ENCODE results near the gene TSHZ1.

DNA sequence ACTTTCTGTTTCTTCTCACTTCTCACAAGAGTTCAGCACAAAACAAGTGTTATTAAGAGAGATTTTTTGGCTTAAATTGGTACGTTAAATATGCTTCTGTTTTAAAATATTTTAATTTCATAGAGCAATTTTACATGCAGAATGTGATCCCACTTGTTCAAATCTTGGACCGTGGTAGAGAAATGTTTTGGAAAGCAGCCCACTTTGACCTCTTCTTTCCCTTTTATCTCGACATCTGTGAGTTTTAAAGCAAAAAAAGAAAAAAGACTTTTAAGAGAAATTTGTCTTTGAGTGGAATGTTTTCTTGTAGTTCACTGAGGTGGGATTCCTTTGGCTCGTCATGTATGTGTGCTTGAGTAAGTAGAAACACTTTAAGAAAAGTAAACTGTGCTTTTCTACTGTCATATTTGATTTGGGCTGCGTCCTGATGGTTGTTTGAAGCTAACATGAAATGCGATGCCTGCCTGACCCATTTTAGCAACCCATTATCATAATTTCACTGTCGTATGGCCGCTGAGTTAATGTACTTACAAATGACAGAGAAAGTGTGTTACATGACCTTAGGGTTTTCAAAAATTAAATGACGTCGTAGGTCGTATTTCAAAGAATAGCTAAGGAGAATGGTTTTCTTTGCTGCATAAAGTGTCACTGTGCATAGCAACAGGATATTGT is 54.5 kb downstream of the TSHZ1 start:
- TF ChIP-seq, protein P1, sequence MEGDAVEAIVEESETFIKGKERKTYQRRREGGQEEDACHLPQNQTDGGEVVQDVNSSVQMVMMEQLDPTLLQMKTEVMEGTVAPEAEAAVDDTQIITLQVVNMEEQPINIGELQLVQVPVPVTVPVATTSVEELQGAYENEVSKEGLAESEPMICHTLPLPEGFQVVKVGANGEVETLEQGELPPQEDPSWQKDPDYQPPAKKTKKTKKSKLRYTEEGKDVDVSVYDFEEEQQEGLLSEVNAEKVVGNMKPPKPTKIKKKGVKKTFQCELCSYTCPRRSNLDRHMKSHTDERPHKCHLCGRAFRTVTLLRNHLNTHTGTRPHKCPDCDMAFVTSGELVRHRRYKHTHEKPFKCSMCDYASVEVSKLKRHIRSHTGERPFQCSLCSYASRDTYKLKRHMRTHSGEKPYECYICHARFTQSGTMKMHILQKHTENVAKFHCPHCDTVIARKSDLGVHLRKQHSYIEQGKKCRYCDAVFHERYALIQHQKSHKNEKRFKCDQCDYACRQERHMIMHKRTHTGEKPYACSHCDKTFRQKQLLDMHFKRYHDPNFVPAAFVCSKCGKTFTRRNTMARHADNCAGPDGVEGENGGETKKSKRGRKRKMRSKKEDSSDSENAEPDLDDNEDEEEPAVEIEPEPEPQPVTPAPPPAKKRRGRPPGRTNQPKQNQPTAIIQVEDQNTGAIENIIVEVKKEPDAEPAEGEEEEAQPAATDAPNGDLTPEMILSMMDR (IDR thresholded peaks at IDR 0.05; ENCODE audit: low read depth, low read length) = no peak
- TF ChIP-seq, protein P2, sequence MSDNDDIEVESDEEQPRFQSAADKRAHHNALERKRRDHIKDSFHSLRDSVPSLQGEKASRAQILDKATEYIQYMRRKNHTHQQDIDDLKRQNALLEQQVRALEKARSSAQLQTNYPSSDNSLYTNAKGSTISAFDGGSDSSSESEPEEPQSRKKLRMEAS (IDR thresholded peaks at IDR 0.05; ENCODE audit: low read depth, low read length) = no peak
- TF ChIP-seq POLR2A (IDR thresholded peaks at IDR 0.05; ENCODE audit: extremely low read depth, insufficient read length) = no peak
